NCI-H1417 (cell line): ENCODE data around the gene EVC2.
"Not testable (repeated sequence)": the region's sequence is repeated elsewhere in the genome, so short reads cannot be mapped to it uniquely, and the experiment has no call there.

Experiments
- DNase-seq, 3 experiments: peaks; one replicate each; lab custom pipeline; 2025; lab: John Stamatoyannopoulos, UW

EVC2 gene

DNA sequence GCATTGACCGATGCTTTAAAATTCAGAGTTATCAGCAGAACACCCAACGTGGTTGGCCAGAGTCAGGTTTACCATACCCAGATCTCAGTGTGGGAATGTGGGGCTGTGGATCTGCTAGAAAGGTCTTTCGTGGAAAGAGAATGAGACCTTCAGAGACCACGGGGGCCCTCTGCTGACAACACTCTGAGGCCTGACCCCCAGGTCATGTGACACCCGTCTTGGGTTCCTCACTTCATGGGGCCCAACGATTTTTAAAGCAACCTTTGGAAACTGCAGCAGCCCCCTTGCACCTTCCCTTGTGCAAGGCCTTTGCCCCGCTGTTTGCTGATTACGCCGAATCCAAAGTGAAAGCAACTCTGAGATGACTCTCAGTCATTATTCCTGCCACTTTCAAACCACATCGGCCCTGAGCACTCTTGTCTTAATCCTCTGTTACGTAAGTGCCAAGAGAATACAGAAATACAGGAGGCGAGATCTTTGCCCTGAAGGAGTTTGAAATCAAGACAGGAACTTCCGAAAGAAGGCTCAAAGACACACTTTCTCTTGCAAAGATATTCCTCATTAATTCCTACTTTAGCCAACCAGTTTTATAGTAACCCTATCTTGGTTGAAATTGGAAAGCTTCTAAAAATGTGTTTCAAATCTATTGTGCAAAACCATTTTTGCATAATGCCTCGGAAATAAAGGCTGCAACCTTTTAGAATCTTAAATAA lies 88.3 kb downstream of the EVC2 start:
- peak in 1 of 3 experiments; percentile 72 for DNase-seq

DNA sequence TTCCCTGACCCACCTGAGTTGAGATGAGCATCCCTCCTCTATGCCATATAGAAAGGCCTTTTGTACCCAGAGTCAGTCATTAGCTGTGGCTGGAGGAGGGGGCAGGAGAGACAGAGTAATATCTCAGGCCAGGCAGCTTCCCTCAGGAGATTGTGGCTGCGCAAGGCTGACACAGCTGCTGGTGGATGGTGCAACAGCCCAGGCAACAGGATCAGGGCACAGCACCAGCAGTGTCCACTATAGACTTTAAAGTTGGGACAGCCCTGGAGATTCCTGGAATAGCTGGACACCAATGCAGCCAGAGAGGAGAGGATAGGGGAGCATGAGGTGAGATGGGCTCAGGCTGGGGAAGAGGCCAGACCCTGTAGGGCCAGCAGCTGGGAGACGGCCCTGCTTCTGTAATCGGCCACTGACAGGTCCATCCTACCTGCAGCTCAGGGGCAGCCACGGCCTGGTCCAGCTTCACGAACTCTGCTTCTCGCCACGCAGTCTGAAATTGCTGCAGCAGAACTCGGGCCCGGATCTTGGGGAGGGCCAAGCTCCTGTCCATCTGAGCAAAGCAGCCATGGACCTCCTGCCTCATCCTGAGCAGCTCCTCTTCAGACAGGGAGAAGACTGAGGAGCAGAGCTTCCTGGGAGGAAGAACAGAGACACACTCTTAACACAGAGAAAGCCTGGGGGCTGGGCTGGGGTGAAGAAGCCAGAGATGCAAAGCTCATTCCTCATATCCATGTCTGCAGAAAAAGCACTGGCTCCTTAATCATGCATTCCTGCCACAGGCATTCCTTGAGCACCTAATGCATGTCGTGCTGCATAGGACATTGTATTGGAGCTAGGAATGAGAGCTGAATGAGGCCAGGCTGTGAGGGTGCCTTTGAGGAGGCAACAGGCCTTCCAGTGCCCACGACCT lies 90.1 kb downstream of the EVC2 start:
- DNase-seq, result no peak

DNA sequence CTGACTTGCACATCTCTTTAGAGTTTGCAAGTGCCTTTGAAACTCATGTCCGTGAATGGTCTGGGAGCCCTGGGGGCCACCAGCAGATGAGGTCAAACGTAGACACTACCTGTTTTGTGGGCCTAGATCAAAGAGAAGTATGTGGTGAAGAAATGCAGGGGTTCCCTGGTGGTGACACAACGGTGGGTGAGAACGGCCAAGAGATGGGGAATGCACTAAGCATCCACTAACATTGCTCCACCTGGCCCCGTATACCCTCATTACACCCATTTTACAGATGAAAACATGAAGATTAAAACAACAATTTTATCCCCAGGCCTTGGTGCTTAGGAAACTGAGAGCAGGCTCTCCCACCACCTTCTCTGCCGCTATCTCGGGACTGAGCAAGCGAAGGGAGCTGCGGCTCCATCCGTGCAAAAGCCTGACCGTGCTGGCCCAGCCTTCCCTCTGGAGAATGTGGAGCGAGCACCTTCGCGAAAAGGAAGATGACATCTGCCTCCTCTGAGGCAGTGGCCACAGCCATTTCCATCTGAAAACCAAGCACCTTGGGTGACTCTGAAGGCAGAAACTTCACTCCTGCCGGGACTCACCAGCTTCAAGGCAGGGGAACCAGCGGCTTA lies 91.9 kb downstream of the EVC2 start:
- DNase-seq, result no peak

DNA sequence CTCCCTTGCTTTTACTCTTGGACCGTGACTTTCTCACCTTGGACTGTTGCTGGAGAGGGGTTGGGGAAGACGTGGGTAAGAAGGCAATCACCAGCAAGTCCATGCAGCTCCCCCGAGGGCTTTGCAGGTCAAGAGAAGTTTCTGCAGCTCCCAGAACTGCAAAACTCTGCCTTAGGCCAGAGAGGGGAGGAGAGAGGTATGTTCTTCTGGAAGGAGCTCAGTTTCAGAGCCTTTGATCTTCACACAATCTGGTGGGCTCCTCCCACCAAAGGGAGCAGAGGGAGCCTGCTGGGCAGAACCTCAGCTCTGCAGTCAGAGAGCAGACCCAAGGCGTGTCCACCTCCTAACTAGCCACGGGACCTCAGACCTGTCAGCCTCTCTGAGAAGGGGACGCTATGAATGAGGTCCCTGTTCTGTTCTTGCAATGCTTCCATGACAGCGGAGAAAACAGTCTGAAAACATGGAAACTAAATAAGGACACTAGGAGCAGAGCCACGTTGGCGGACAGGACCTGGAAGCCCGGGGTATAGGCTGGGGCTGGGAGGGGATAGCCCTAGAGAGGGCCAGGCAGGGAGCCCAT lies 92.8 kb downstream of the EVC2 start:
- DNase-seq, result no peak

DNA sequence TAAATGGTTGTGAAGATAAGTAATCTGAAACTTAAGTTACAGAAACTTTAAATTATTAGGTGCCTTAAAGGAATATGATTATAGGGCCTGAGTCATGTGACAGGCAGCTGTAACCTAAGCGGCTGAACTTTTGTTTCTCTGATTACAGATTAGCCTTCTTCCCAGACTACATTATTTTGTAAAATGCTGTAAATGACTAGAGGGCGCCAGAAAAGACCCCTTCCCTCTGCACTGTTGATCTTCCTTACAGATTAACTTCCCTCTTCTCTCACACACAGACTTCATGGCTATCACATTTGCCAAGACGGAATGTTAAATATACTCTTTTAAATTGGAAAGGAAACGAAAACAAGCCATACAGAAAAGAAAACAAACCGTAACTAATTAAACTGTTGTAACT lies 96.6 kb downstream of the EVC2 start:
- no peak for DNase-seq

GRCh38 chr4:5609306-5610007 lies 98.9 kb downstream of the EVC2 start:
- DNase-seq, result peak; percentile 88 to 100 (median 98)

GRCh38 chr4:5593828-5594227 lies 114.5 kb downstream of the EVC2 start:
- not testable (repeated sequence) for DNase-seq

DNA sequence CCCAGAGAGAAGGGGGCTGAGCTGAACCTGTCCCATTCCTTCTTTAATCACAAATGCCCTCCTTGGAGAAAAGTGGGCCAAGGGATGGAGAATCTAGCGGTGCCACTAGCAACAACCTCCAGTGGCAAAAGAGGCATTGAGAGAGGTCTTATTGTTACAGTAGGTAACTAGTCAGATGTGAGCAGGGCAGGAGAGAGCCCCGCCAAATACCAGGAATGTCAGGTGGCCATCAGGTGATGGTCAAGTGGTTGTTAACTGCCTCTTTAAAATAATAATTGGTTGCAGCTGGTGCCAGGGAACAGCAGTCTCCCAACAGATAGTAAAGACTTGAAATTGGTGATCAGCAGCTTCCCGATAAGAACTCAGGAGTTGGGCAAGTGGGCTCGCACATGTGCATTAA lies 116.1 kb downstream of the EVC2 start:
- DNase-seq, result peak in 2 of 3 experiments; percentile 11 to 71

DNA sequence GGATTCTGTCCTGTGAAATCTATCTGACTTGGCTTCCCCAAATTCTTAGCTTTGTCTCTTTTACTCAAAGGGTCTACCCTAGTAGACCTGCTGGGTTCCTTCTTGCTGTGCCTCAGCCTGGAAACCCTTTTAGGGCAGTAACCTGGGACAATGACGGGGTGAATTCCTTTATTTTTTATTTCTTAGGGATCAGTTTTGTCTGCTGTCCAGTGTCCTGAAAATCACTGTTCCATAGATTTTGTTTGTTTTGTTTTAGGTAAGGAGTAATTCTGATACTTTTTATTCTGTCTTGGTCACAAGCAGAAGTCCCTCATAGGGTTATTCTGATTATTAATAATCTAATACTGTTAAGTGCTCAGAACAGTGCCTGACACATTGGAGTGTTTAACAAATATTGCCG lies 118.9 kb downstream of the EVC2 start:
- no peak for DNase-seq

DNA sequence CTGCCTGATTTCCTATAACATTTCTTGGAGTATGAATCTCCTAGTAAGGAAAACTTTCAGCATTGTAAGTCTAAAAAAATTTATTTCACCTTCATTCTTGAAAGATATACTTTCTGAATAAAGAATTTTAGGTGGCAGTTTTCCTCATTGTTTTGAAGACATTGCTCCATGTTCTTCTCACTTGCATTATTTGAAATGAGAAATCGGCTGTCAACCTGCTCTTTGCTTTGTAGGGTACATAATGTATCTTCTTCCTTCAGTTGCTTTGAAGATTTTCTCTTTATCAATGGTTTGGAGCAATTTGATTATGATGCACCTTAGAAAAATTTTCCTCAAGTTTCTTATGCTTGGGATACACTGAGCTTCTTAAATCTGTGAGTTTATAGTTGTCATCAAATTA lies 120.3 kb downstream of the EVC2 start:
- no peak for DNase-seq

- no peak for DNase-seq
These were observed 132.4 kb downstream of the EVC2 start for GRCh38 chr4:5575941-5576340.

DNA sequence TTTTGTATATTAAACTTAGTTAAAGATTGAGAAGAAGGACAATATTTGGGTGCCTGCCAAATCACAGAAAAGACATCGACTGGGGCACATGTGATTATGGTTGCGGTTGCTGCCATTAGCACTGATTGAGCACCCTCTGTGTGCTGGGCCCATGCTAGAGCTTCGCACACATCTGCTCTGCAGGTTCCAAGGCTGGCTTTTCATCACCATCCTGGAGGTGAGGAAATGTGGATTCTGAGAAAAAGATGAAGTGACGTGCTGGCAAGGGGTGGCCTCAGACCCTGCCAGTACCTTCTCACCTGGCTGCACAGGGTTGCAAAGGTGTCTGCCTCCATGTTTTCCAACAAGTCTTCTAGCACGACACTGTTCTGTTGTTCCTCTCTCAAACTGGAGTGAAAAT lies 134.0 kb downstream of the EVC2 start:
- no peak for DNase-seq

- no peak for DNase-seq
These were observed 134.4 kb downstream of the EVC2 start for GRCh38 chr4:5573965-5574364.

DNA sequence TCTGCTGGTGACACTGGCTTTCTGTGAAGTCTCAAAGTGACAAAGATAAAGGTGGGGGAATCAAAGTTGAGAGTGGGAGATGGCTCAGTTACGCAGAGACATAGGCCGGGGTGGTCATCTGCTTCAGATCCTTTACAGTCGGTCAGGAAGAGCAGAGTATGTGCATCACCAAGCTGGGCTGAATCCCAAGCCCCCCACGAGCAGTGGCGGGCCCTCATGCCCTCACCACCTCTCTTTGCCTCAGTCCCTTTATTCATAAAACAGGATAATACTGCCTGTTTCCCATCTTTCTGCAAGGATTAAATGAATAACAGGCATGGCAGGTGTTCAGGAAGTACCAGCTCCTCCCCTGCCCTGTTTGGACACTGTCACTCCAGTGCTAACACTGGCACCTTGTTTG lies 135.6 kb downstream of the EVC2 start:
- DNase-seq, result no peak

DNA sequence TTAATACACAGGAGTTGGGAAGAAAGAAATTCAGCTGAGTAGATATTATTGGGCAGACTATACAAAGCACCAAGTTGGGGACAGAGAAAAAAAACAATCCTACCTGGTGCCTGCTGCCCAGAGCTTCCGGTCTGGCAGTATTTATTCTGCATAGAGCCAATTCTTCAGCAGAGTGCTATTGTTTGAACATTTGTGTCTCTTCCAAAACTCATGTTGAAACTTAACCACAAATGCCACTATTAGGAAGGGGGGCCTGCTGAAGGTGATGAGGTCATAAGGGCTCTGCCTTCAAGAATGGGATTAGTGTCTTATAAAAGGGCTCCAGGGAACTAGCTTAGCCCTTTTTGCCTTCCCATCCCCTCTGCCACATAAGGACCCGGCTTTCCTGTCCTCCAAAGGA lies 136.2 kb downstream of the EVC2 start:
- no peak for DNase-seq

DNA sequence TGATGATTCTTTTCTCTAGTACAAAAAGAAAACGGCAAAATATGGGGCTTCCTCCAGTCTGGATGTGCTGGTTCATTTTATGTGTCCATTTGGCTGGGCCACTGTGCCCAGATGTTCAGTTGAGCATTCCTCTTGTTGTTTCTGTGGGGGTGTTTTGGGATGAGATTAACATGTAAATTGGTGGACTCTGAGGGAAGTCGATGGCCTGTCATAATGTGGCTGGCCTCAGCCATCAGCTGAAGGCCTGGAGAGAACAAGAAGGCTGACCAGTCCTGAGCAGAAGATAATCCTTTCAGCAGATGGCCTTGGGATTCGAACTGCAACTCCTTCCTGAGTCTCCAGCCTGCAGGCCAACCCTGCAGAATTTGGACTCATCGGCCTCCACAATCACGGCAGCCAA lies 136.7 kb downstream of the EVC2 start:
- no peak for DNase-seq

- DNase-seq, result no peak
These were observed 138.9 kb downstream of the EVC2 start for GRCh38 chr4:5569451-5569850.

GRCh38 chr4:5568931-5569330 lies 139.4 kb downstream of the EVC2 start:
- peak in 1 of 3 experiments; percentile 89 for DNase-seq

DNA sequence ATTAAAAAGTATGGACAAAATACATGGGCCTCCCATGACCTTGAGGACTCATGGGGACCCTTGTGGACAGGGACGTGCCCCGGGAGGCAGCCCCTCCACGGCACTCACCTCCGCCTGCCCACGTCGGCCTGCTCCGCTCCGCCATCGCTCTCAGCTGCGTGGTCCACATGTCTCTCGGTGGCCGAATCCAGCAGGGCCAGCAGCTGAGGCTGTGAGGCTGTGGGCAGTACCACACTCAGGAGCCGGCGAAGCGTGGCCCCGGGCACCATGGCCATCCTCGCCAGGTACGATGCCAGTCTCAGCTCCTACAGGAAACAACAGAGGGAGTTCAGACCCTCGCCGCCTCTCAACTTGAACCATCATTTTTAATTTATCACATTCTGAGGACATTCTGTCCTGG lies 140.0 kb downstream of the EVC2 start:
- DNase-seq, result no peak

GRCh38 chr4:5566991-5567390 lies 141.4 kb downstream of the EVC2 start:
- no peak for DNase-seq

DNA sequence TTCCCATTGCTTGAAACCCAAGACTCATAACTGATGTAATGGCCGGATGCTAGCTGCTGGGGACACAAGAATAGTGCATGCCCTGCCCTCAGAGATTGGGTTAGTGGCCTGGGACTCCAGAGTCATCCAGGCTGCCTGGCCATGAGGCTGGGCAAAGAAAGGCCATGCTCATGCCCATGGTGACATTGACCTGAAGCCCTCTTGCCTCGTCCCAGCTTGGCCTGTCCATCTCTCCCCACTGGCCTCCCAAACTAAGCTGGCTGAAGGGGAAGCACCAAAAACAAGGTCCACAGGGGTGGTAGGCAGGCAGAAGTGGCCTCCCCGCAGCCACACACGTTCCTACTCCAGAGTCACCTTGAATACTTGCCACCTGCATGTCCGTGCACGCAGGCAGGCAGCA lies 141.8 kb downstream of the EVC2 start:
- DNase-seq, result no peak

- no peak for DNase-seq
These were observed 144.5 kb downstream of the EVC2 start for GRCh38 chr4:5563856-5564255.
